Ascending aorta (tissue), 2 donors: Measurements from ENCODE around the gene SEPTIN3. TPM values are rescaled to one million over a fixed set of nuclear protein-coding genes. Genes with fewer than 3 reads are reported as not detected.

ENCODE experiments used
- DNase-seq, 2 donors: peaks; one replicate each; pipeline ENCODE4 v3.0.0-alpha.2; 2019; ENCODE audit warnings: low spot score in 2 of 2
- H3K27ac ChIP-seq, 2 donors: fragments of 200-600 bp; sonication (generic); one replicate each; pipeline ENCODE4 v1.5.1; 2016 to 2017; ENCODE audit warnings: mild to moderate bottlenecking in 1 of 2
- H3K27me3 ChIP-seq: fragments of 200-600 bp; sonication (generic); one replicate; pipeline ENCODE4 v1.5.1; 2017
- H3K36me3 ChIP-seq, 2 donors: fragments of 200-600 bp; sonication (generic); one replicate each; pipeline ENCODE4 v1.5.1; 2016
- H3K4me1 ChIP-seq, 2 donors: fragments of 200-600 bp; sonication (generic); one replicate each; pipeline ENCODE4 v1.5.1; 2016 to 2017; ENCODE audit warnings: mild to moderate bottlenecking in 1 of 2
- H3K4me3 ChIP-seq, 2 donors: fragments of 200-600 bp; sonication (generic); one replicate each; pipeline ENCODE4 v1.5.1; 2016 to 2017; ENCODE audit warnings: mild to moderate bottlenecking in 1 of 2
- H3K9me3 ChIP-seq, 2 donors: fragments of 200-600 bp; sonication (generic); one replicate each; pipeline ENCODE4 v1.5.1; 2016
- intact Hi-C: fragments of 100-400 bp; cut with DNase I; formaldehyde crosslinking; loops from one replicate; pipeline ENCODE4 v1.15.1; 2023
- total RNA-seq: library from RNA; depleted of rRNA; stranded (reverse); fragments of >200 nt; gene quantifications from one replicate; pipeline ENCODE4 v1.1.0, GENCODE V29; 2016
- TF ChIP-seq, protein P1 (sequence below), 3 experiments: fragments of 200-600 bp in 2 of 3; fragments of 450-650 bp in 1 of 3; sonication (generic) in 2 of 3; IDR thresholded peaks; one replicate each; pipeline ENCODE4 v1.5.1; 2016 to 2019; ENCODE audit warnings: antibody characterized with exemption in 3 of 3, mild to moderate bottlenecking in 1 of 3, moderate library complexity in 1 of 3

The SEPTIN3 gene
- total RNA-seq, 1 donor from 2014 or later, result not detected

DNA sequence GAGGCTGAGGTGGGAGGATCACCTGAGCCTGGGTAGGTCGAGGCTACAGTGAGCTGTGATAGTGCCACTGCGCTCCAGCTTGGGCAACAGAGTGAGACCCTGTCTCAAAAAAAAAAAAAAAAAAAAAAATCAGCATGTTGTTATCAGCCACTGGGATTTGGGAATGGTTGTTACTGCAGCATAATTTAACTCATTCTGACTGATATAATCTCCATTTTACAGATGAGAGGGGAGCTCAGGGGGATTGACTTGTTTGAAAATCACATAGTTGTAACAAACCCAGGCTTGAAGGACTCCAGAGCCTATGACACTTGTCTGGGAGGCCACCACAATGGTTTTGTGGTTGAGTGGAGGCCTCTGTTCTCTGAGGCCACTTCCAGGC, 3.0 kb upstream of the SEPTIN3 start:
- intact Hi-C loops, result loop anchor here (5.0 kb wide), 1 partner anchor 471 kb away; no protein-coding TSS in a partner anchor
- TF ChIP-seq, protein P1, sequence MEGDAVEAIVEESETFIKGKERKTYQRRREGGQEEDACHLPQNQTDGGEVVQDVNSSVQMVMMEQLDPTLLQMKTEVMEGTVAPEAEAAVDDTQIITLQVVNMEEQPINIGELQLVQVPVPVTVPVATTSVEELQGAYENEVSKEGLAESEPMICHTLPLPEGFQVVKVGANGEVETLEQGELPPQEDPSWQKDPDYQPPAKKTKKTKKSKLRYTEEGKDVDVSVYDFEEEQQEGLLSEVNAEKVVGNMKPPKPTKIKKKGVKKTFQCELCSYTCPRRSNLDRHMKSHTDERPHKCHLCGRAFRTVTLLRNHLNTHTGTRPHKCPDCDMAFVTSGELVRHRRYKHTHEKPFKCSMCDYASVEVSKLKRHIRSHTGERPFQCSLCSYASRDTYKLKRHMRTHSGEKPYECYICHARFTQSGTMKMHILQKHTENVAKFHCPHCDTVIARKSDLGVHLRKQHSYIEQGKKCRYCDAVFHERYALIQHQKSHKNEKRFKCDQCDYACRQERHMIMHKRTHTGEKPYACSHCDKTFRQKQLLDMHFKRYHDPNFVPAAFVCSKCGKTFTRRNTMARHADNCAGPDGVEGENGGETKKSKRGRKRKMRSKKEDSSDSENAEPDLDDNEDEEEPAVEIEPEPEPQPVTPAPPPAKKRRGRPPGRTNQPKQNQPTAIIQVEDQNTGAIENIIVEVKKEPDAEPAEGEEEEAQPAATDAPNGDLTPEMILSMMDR (IDR thresholded peaks at IDR 0.05), result no peak
- no peaks in the 10 kb centered on the region for H3K36me3 ChIP-seq
- H3K9me3 ChIP-seq, result no peaks in the 10 kb centered on the region
- DNase-seq, result no peak
- H3K4me1 ChIP-seq, result no peaks in the 10 kb centered on the region
- H3K27me3 ChIP-seq, result no peaks in the 10 kb centered on the region
- H3K27ac ChIP-seq, result no peak overlapping the region
- no peak overlapping the region for H3K4me3 ChIP-seq

DNA sequence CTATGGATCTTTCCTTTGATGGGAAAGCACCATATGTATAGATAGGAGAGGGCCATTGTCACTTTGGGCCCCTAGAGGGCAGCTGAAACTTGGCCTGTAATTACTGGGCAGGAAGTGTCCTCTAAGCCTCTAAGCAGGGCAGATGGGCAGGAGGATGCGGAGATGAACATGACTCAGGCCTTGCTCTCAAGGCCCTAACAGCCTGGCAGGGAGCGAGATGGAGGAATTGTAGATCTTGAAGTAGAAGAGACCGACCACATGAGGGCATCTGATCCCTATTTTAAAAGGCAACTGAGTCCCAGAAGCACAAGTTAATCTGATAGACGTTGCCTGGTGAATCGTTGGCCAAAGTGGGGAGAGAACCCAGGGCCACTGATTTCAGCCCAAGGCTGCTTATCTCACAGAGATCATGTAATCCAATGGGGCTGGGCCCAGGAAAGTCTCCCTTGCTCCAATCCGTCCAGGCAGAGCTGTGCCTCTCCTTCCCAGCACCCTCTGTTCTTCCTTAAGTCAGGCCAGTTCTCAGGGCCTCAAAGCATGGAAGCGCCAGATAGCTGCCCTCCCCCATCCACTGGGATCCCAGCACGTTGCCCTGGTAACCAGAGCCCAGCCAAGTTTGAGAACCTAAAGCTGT, 2.5 kb upstream of the SEPTIN3 start:
- Histone ChIP-seq H3K27ac (no peak overlapping the region), H3K36me3 (no peaks in the 10 kb centered on the region), H3K4me1 (no peaks in the 10 kb centered on the region), H3K4me3 (no peak overlapping the region), H3K9me3 (no peaks in the 10 kb centered on the region), H3K27me3 (no peaks in the 10 kb centered on the region)
- intact Hi-C loops, result loop anchor here (5.0 kb wide), 1 partner anchor 471 kb away; no protein-coding TSS in a partner anchor
- TF ChIP-seq, protein P1 (IDR thresholded peaks at IDR 0.05), result peak in 1 of 3 experiments; percentile 30
- DNase-seq, result no peak

DNA sequence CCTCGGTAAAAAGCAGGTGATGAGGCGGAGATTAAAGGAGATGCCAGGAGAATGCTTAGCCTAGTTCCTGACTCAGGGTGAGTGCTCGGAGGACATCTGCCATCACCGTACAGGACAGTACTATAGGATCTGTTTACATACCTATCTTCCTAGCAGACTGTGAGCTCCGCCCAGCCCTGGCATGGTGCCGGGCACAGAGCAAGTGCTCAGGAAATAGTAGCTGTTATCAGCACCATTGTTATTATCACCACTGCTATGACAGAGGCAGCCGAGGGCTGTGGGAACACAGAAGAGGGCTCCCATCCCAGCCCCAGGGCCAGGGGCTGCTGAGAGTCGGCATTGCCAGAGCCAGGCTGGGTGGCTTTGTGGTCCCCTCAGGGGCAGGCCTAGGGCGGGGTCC, 642 bp upstream of the SEPTIN3 start:
- no peaks in the 10 kb centered on the region for H3K27me3 ChIP-seq
- TF ChIP-seq, protein P1 (IDR thresholded peaks at IDR 0.05), result no peak
- no peaks in the 10 kb centered on the region for H3K9me3 ChIP-seq
- no peak overlapping the region for H3K27ac ChIP-seq
- H3K4me1 ChIP-seq, result no peaks in the 10 kb centered on the region
- intact Hi-C loops, result loop anchor here (5.0 kb wide), 1 partner anchor 469 kb away; no protein-coding TSS in a partner anchor
- no peak overlapping the region for H3K4me3 ChIP-seq
- DNase-seq, result no peak
- no peaks in the 10 kb centered on the region for H3K36me3 ChIP-seq

DNA sequence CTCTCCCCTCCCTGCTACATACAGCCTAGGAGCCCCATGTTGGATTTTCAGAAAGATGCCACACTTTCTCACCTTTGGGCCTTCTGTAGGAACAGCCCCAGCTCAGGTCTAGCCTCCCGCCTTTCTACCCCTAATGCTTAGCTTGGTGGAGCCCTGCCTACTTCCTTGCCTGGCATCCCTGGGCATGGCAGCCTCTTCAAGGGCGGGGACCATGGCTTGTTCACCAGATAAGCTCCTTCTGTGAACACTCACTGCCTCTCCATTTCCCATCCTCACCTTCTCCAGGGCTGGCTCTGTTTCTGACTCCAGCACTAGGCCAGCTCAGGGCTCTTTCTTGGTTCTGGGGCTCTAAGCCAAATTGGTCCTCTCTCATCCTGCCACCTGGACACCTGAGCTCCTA, 1.4 kb downstream of the SEPTIN3 start:
- intact Hi-C loops, result no loop called here
- Histone ChIP-seq H3K27ac (no peak overlapping the region), H3K27me3 (no peaks in the 10 kb centered on the region), H3K4me1 (no peaks in the 10 kb centered on the region), H3K36me3 (no peaks in the 10 kb centered on the region), H3K9me3 (no peaks in the 10 kb centered on the region), H3K4me3 (no peak overlapping the region)
- TF ChIP-seq, protein P1 (IDR thresholded peaks at IDR 0.05), result no peak
- no peak for DNase-seq

DNA sequence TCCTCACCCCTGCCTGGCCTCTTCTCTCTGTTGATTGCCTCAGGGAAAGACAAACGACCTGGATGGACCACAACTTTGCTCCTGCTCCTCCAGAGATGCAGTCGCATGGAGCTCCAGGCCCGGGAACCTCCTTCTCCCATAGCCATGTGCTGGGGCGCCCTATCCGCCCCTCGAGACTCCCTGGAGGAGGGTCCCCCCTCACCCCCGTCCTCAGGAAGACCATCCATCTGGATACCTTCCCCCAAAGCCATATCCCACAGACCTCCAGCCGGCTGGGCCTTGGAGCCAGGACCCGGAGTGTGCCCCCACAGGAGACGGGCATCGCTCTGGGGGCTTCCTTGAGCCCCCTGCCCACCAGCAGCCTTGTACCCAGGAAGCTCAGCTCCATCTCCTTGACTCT, 2.2 kb downstream of the SEPTIN3 start:
- no peak for DNase-seq
- Histone ChIP-seq H3K4me1 (no peaks in the 10 kb centered on the region), H3K36me3 (no peaks in the 10 kb centered on the region), H3K27ac (no peak overlapping the region), H3K27me3 (peaks cover 5% of the 10 kb centered on the region), H3K9me3 (no peaks in the 10 kb centered on the region), H3K4me3 (no peak overlapping the region)
- intact Hi-C loops, result no loop called here
- TF ChIP-seq, protein P1 (IDR thresholded peaks at IDR 0.05), result no peak
